HEK293 (cell line): ENCODE data around the gene TBC1D22A.

ENCODE experiments used
- CTCF ChIP-seq: fragments of 450-650 bp; formaldehyde crosslinking; IDR thresholded peaks from 2 replicates; pipeline ENCODE4 v1.5.1; 2016; ENCODE audit warnings: missing biosample characterization, missing genetic modification characterization
- ELK4 ChIP-seq: IDR thresholded peaks from 2 replicates; pipeline ENCODE4 v1.6.1; 2011; ENCODE audit warnings: mild to moderate bottlenecking, low read depth, low read length, borderline replicate concordance
- GLI4 ChIP-seq: fragments of 450-650 bp; formaldehyde crosslinking; IDR thresholded peaks from 2 replicates; pipeline ENCODE4 v1.5.1; 2016; ENCODE audit warnings: missing biosample characterization, missing genetic modification characterization
- KLF7 ChIP-seq: fragments of 450-650 bp; formaldehyde crosslinking; IDR thresholded peaks from 2 replicates; pipeline ENCODE4 v1.5.1; 2016; ENCODE audit warnings: missing biosample characterization, missing genetic modification characterization, borderline replicate concordance
- ZBTB10 ChIP-seq: fragments of 450-650 bp; formaldehyde crosslinking; IDR thresholded peaks from 2 replicates; pipeline ENCODE4 v1.5.1; 2016; ENCODE audit warnings: missing biosample characterization, missing genetic modification characterization
- ZBTB7A ChIP-seq: fragments of 450-650 bp; formaldehyde crosslinking; IDR thresholded peaks from 2 replicates; pipeline ENCODE4 v1.5.1; 2016; ENCODE audit warnings: low read depth, missing biosample characterization, missing genetic modification characterization
- ZBTB8A ChIP-seq: fragments of 450-650 bp; formaldehyde crosslinking; IDR thresholded peaks from 2 replicates; pipeline ENCODE4 v1.5.1; 2016; ENCODE audit warnings: missing biosample characterization, missing genetic modification characterization
- ZNF138 ChIP-seq: fragments of 450-650 bp; formaldehyde crosslinking; IDR thresholded peaks from 2 replicates; pipeline ENCODE4 v1.5.1; 2016; ENCODE audit warnings: missing biosample characterization, missing genetic modification characterization, borderline replicate concordance
- ZNF274 ChIP-seq, 2 experiments: fragments of 200-500 bp in 1 of 2; fragments of 450-650 bp in 1 of 2; sonication (Bioruptor generic) in 1 of 2; formaldehyde crosslinking in 1 of 2; IDR thresholded peaks; 2 replicates each; pipeline versions ENCODE4 v1.5.1 to v1.6.1; 2014 to 2016; ENCODE audit warnings: borderline replicate concordance in 1 of 2, inconsistent platforms in 1 of 2, low read length in 1 of 2, missing biosample characterization in 1 of 2, missing genetic modification characterization in 1 of 2
- ZNF433 ChIP-seq: fragments of 450-650 bp; formaldehyde crosslinking; IDR thresholded peaks from 2 replicates; pipeline ENCODE4 v1.5.1; 2016; ENCODE audit warnings: missing biosample characterization, missing genetic modification characterization, low read depth
- ZNF544 ChIP-seq: fragments of 450-650 bp; formaldehyde crosslinking; IDR thresholded peaks from 2 replicates; pipeline ENCODE4 v1.5.0; 2017; ENCODE audit warnings: missing biosample characterization, missing genetic modification characterization
- ZNF660 ChIP-seq: fragments of 450-650 bp; IDR thresholded peaks from 2 replicates; pipeline ENCODE4 v1.5.1; 2018; ENCODE audit warnings: missing biosample characterization, mild to moderate bottlenecking, missing genetic modification characterization
- ZNF768 ChIP-seq: fragments of 450-650 bp; formaldehyde crosslinking; IDR thresholded peaks from 2 replicates; pipeline ENCODE4 v1.5.1; 2018; ENCODE audit warnings: missing biosample characterization, mild to moderate bottlenecking, missing genetic modification characterization
- TF ChIP-seq, protein P1 (sequence below): fragments of 450-650 bp; formaldehyde crosslinking; IDR thresholded peaks from 2 replicates; pipeline ENCODE4 v1.5.1; 2016; ENCODE audit warnings: missing biosample characterization, missing genetic modification characterization

GRCh38 chr22:47209547-47210023 is 447.1 kb downstream of the TBC1D22A start:
- TF ChIP-seq ZNF274 (IDR thresholded peaks at IDR 0.05; ENCODE audit: low read length) (no peak), ZNF274 (tag by site-specific recombination; IDR thresholded peaks at IDR 0.05; ENCODE audit: borderline replicate concordance) (no peak), ZNF138 (tag by site-specific recombination) (no peak), ZNF768 (no peak), CTCF (tag by site-specific recombination) (no peak), ELK4 (no peak), ZBTB8A (no peak), KLF7 (tag by site-specific recombination) (no peak), ZNF544 (tag by site-specific recombination) (no peak), ZNF660 (tag by site-specific recombination) (no peak), ZBTB7A (no peak), GLI4 (tag by site-specific recombination) (no peak), ZBTB10 (tag by site-specific recombination) (no peak), ZNF433 (no peak)
- TF ChIP-seq, protein P1, sequence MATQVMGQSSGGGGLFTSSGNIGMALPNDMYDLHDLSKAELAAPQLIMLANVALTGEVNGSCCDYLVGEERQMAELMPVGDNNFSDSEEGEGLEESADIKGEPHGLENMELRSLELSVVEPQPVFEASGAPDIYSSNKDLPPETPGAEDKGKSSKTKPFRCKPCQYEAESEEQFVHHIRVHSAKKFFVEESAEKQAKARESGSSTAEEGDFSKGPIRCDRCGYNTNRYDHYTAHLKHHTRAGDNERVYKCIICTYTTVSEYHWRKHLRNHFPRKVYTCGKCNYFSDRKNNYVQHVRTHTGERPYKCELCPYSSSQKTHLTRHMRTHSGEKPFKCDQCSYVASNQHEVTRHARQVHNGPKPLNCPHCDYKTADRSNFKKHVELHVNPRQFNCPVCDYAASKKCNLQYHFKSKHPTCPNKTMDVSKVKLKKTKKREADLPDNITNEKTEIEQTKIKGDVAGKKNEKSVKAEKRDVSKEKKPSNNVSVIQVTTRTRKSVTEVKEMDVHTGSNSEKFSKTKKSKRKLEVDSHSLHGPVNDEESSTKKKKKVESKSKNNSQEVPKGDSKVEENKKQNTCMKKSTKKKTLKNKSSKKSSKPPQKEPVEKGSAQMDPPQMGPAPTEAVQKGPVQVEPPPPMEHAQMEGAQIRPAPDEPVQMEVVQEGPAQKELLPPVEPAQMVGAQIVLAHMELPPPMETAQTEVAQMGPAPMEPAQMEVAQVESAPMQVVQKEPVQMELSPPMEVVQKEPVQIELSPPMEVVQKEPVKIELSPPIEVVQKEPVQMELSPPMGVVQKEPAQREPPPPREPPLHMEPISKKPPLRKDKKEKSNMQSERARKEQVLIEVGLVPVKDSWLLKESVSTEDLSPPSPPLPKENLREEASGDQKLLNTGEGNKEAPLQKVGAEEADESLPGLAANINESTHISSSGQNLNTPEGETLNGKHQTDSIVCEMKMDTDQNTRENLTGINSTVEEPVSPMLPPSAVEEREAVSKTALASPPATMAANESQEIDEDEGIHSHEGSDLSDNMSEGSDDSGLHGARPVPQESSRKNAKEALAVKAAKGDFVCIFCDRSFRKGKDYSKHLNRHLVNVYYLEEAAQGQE (tag by site-specific recombination): no peak
